Measurements from ENCODE around the gene BACH2.

BACH2 gene

DNA sequence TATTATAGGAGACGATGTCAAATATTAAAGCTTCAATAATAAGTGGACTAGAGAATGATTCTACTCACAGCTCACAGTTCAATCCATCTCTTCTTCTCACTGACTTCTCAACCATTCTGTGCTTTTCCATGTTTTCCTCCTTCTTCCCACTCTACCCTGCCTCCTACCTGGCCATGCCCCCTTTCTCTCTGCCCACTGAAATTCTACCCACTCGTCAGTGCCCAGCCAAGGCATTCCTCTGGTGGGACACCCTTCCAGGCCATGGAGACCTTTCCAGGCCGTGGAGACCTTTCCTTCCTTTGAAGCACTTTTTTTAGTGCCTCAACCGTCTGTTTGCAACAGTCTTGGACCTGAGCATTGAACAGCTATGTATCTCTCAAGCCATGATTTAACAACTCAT lies 18.5 kb downstream of the BACH2 start:
- DNase-seq (ENCODE audit: low read depth in 2 of 2) = no peak

- DNase-seq (ENCODE audit: low read depth in 2 of 2) = no peak
These were observed 19.2 kb downstream of the BACH2 start for GRCh38 chr6:90277302-90278011.

GRCh38 chr6:90274451-90275030 lies 22.1 kb downstream of the BACH2 start:
- DNase-seq (ENCODE audit: low read depth in 2 of 2) = peak; percentile 91 to 96

GRCh38 chr6:90273863-90274262 lies 22.8 kb downstream of the BACH2 start:
- DNase-seq (ENCODE audit: low read depth in 2 of 2) = no peak

DNA sequence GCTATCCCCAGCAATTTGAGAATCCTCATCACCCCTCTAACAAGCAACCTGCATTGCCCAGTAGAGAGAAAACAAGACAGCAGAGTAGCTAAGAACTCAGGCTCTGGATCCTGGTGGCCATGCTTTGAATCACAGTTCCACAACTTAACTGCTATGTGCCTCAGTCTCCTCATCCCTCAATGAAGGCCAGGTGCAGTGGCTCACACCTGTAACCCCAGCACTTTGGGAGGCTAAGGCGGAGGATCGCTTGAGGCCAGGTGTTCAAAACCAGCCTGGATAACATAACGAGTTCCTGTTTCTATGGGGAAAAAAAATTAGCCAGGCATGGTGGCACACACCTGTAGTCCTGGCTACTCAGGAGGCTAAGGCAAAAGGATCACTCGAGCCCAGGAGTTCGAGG lies 23.7 kb downstream of the BACH2 start:
- DNase-seq (ENCODE audit: low read depth in 2 of 2) = no peak

- DNase-seq (ENCODE audit: low read depth in 2 of 2) = no peak
These were observed 24.8 kb downstream of the BACH2 start for GRCh38 chr6:90271831-90272230.

GRCh38 chr6:90269334-90269733 lies 27.3 kb downstream of the BACH2 start:
- no peak for DNase-seq (ENCODE audit: low read depth in 2 of 2)

GRCh38 chr6:90268178-90268577 lies 28.5 kb downstream of the BACH2 start:
- no peak for DNase-seq (ENCODE audit: low read depth in 2 of 2)

GRCh38 chr6:90266905-90267621 lies 29.6 kb downstream of the BACH2 start:
- no peak for DNase-seq (ENCODE audit: low read depth in 2 of 2)

DNA sequence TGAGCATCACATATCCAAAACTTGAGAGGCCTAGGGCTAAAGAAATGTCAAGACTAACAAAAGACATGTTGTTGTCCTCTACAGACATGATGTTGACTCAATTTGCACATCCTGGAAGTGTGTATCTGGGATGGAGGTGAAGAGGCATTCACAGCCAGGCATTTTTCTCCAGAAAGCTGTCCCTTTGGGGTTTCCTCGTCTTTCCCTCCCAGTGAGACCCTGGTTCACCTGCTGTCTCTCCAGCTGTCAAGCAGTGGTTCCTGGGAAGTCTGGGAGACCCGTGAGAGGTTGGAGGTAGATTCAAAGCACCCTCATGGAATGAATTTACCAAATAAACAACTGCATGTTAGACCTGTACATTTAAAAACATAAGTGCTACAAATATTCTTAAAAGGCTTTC lies 32.1 kb downstream of the BACH2 start:
- no peak for DNase-seq (ENCODE audit: low read depth in 2 of 2)

DNA sequence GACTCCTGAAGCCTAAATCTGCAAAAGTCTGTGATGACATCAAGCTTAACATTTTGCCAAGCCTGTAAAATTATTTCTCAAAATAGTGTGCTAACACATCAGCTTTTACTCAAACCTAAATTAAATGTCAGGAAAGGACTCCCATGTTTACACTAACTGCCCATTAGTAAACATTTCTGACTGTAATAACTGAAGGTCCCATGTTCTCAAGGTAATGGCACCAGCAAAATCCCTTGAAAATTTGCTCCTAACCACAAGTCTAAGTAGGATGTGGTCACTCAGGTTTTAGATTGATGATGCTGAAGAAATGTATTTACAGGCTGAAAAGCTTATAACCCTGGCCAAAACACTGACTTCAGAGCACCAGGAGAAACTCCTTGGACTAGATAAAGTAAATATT lies 33.0 kb downstream of the BACH2 start:
- no peak for DNase-seq (ENCODE audit: low read depth in 2 of 2)

DNA sequence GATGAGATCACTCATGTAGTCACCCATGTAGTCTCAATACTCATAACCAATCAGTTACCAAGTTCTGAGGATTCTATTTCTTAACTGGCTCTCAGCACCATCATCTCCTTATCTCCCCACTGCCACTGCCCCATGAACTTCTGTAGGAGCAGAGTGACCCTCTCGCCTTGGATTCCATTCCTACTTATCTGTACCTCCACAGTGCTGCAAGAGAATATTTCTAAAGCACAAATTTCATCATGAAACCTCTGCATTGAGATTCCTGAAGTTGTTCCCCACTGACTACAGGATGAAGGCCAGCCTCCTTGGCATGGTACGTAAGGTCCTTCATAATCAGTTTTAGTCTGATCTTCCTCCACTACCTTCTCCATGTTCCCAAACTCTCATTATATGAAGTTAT lies 34.8 kb downstream of the BACH2 start:
- DNase-seq (ENCODE audit: low read depth in 2 of 2) = no peak

GRCh38 chr6:90257486-90257738 lies 39.2 kb downstream of the BACH2 start:
- no peak for DNase-seq (ENCODE audit: low read depth in 2 of 2)

DNA sequence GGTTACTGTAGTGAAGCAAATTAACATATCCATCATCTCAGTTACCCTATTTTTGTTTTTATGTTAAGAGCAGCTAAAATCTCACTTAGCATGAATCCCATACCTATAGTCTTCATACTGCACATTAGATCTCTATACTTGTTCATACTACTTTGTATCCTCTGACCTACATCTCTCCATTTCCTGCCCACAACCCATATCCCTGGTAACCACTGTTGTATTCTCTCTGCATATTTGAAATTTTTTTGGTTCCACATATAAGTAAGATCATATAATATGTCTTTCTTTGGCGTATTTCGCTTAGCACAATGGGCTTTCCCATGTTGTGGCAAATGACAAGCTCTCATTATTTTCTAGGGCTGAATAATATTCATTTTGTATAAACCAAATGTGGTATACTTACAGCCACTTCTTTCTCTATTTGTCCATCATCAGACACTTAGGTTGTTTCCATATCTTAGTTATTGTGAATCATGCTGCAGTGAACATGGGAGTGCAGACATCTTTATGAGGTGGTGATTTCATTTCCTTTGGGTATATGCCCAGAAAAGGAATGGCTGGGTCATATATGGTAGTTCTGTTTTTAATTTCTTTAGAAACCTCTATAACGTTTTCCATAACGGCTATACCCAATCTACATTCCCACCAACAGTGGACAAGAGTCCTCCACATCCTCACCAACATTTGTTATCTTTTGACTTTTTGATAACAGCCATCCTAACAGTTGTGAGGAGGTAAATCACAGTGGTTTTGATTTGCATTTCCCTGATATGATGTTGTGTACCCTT lies 39.8 kb downstream of the BACH2 start:
- DNase-seq (ENCODE audit: low read depth in 2 of 2) = no peak

DNA sequence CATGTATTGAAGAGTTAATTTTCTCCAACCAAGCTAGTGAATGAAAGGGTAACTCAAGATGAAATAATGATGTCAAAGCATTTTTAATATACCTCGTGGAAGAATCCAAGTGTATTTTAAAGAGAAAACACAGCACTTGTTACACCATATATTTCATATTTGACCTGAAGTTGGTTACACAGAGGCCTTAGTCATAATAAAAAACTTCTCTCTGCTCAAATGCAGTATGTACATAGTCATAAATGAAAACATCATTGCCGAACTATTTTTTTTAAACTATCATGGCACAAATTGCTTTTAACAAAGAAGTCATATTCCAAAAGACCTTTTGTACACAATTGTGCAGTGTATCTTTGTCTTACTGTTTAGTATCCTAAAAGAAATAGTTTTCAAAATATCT lies 43.0 kb downstream of the BACH2 start:
- no peak for DNase-seq (ENCODE audit: low read depth in 2 of 2)

DNA sequence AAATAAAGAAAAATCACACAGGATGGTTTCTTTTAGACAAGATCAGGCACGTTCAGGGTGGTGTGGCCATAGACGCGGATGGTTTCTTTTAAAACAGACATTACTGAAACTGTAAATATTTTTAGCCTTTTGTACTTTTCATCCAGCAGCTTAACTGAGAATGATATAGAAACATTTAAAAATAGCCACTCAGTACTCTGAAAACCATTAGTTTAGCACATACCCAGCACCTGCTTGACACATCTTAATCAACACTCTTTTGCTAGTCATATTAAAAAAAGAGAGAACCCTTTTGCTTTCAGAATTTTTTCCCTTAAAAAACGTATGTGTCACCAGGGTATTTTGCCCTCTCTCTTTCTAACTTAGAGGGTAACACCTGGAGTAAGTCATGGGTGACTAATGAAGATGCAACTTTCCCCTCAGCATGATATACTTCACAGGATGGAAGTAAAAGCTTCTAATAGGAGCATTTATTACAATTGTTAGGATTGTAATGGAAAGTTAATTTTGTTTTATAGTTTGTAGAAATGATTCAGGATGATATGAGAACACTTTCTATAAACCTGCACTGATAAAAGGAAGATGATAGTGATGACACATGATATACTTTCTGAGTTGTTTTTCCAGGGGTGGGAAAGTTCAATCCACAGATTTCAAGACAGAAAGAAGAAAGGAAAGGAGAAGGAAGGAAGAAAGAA lies 45.2 kb downstream of the BACH2 start:
- DNase-seq (ENCODE audit: low read depth in 2 of 2) = no peak

- DNase-seq (ENCODE audit: low read depth in 2 of 2) = no peak
These were observed 46.2 kb downstream of the BACH2 start for GRCh38 chr6:90250405-90250804.

DNA sequence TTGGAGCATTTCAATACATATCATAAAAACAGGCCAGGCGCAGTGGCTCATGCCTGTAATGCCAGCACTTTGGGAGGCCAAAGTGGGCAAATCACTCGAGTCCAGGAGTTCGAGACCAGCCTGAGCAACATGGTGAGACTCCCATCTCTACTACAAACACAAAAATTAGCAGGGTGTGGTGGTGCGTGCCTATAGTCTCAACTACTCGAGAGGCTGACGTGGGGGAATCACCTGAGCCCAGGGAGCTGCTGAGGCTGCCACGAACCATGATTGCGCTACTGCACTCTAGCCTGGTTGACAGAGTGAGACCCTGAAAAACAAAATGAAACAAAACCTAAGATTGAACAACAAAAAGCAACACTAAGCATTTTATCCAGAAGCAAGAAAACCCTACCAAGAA lies 47.2 kb downstream of the BACH2 start:
- DNase-seq (ENCODE audit: low read depth in 2 of 2) = peak in 1 of 2 donors; percentile 33

- no peak for DNase-seq (ENCODE audit: low read depth in 2 of 2)
These were observed 47.6 kb downstream of the BACH2 start for GRCh38 chr6:90249034-90249433.

DNA sequence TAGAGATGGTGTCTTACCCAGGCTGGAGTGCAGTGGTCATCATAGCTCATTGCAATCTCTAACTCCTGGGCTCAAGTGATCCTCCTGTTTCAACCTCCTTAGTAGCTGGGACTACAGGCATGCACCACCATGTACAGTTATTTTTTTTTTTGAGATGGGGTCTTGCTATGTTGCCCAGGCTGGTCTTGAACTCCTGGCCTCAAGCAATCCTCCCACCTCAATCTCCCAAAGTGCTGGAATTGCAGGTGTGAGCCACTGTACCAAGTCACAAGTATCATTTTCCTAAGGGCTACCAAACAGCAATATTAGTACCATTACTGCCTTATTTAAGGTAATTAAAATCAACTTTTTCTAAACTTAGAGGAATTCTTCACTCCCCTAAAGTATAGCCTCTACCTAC lies 49.4 kb downstream of the BACH2 start:
- DNase-seq (ENCODE audit: low read depth in 2 of 2) = no peak

- no peak for DNase-seq (ENCODE audit: low read depth in 2 of 2)
These were observed 55.3 kb downstream of the BACH2 start for GRCh38 chr6:90241229-90241880.
